Measurements from ENCODE around the gene EMID1.
"Not testable (repeated sequence)": the region's sequence is repeated elsewhere in the genome, so short reads cannot be mapped to it uniquely, and the experiment has no call there.

The EMID1 gene

DNA sequence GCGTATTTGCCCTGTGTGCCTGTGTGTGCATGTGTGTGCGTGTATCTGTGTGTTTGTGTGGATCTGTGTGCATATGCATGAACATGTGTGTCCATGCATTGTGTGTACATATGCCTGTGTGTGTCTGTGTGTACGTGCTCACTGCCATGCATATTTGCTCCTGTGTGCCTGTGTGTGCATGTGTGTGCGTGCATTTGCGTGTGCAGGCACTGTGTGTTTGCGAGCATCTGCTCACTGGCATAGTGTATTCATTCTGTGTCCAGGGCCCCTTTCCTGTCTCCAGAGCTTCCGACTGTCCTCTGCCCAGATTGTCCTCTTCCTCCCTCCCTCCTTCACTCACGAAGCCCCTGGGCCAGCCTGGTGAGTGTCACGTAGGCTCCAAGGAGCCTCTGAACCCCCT, 5.8 kb downstream of the EMID1 start:
- no peak for DNase-seq

DNA sequence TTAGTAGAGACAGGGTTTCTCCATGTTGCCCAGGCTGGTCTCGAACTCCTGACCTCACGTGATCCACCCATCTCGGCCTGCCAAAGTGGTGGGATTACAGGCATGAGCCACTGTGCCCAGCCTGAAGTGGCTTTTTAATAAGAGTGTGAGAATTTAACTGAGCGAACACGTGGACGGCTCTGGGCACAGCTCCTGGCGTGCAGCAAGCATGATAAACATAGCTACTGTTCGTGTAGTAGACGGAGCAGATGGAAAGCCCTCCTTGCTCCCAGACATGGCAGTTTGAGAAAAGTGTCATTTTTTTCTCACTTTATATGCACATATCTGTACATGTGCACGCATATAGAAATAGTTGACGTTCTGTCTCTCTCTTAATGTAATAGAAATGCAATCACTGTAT, 7.0 kb downstream of the EMID1 start:
- DNase-seq, result no peak

DNA sequence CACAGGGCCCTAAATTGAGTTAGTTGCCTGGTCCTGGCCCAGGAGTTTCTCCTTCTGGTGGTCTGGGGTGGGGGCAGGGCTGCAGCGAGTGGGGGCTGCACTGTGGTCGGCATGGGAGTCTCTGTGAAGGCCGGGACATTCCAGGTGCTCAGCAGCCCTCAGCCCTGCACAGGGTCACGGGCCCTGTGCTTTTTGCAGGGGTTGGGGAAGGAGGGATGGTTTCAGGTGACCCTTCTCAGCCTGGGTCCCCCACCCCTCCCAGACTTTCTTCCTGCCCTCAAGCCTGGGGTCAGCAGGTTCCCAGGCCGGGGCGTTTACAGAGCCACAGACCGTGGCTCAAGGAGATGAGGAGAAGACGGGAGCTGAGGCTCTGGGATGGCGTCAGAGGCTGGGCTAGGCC, 7.8 kb downstream of the EMID1 start:
- DNase-seq, result no peak

DNA sequence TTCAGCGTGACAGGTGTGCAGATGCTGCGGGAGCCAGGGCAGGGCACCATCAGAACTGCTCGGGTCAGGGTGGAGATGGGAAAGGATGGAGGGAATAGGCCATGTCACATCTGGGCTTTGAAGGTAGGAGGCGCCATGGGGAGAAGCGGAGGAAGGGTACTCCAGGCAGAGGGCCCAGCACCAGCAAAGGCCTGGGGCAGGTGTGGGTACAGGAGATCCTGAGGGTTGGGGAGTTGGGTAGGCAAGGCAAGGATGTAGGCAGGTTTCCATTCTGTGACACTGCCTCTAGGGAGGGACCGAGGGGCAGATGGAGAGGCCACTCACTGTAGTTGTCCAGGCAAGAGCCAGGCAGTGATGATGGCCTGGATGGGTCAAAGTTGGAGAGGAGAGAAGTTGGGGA, 8.5 kb downstream of the EMID1 start:
- no peak for DNase-seq

DNA sequence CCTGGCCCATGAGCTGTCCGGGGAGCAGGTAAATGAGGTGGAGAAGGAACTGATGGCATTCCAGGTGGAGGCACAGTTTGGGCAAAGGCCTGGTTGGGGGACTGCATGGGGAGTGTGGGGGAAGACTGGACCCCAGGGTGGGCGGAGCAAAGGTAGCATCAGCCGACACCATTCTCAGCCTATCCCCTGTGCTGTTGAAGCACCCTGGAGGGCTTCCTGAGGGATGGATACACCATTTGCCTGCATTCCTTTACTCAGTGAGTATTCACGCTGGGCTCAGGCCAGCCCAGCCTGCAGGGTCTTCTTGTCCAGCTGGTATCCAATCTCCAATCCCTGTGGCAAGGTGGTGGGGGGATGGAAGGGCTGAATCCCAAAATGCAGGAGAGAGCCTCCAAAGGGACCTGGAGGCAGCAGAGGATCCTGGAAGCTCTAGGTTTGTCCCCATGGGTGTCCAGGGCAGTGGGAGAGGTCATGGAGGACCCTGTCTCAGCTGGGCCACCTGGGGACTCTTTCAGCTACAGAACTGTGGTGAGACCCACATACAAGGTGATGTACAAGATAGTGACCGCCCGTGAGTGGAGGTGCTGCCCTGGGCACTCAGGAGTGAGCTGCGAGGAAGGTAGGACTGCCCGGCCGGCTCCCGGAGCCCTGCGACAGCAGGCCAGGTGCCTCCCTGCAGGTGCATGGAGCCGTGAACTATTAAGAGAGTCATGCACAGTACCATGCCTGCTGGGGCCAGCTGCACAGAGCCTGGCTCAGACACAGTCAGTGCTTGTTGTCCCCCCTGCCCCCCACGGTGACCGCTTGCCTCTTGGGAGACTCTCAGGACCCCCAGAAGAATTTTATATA, 9.5 kb downstream of the EMID1 start:
- no peak for DNase-seq

DNA sequence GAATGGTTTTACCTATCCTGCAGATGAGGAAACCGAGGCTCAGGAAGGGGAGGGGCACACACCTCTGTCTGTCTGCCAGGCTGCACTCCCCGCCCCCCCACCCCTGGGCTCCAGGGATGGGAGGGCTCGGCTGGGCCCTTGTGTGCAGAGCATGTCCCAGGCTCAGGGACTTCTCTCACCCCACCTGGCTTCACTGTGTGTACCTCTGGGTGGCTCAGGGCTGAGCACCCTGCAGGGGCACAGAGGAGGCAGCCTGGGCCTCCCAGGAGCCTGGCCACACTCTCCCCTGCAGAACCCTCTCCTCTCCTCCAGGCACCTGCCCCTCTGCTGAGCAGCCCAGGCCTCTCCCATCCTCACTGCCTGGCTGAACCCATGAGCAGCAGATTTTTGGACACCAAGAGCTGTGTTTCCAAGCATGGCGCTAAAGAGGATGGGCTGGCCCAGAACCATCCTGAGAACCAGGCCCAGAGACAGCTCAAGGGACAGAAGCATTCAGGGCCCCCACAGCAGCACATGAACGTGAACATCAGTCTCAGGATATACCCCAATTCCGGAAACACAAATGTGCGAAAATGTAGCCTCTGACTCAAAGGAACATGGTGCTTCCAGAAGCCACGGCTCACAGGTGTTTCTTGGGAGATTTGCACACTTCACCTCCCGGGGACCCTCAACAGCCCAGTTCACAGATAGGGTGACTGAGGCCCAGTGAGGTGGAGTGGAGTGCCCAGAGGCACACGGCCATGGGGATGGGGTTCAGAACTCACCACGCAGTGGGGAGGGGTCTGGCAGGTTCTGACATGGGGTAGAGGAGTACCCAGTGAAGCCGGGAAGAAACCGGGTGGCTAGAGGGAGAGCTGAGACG, 10.5 kb downstream of the EMID1 start:
- DNase-seq, result no peak

DNA sequence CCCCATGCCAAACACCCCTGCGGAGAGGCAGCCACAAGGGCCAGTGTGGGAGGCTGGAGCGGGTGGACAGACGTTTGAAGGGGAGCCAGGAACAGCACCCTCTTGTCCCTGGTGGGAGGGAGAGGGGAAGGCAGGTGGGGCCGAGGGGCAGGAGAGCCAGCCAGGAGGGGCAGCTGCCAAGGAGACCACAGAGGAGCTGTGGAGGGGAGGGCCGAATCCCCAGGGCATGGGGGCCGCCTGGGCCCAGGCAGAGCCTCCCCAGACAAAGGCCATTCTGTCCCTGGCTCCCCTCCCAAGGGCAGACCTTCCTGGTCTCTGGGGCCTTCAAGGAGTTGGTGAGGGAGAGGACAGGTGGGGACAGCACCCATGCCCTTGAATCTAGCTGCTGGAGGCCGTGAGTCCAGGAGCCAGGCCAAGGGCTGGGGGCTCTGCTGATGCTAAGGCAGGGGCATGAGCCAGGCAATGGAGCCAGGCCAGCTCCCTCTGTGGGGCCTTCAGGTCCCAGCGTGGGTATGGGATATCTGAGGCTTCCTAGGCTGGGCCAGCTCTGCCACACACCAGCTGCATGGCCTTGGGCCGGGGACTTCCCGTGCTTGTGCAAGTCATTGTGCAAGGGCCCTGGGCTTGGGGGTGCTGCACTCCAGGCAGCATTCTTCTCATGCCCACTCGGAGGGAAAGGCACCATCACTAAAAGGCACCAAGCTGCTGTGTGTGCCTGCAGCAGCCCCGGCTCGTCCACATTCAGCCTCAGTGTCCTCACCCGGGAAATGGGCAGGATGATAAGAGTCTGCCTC, 11.4 kb downstream of the EMID1 start:
- no peak for DNase-seq

DNA sequence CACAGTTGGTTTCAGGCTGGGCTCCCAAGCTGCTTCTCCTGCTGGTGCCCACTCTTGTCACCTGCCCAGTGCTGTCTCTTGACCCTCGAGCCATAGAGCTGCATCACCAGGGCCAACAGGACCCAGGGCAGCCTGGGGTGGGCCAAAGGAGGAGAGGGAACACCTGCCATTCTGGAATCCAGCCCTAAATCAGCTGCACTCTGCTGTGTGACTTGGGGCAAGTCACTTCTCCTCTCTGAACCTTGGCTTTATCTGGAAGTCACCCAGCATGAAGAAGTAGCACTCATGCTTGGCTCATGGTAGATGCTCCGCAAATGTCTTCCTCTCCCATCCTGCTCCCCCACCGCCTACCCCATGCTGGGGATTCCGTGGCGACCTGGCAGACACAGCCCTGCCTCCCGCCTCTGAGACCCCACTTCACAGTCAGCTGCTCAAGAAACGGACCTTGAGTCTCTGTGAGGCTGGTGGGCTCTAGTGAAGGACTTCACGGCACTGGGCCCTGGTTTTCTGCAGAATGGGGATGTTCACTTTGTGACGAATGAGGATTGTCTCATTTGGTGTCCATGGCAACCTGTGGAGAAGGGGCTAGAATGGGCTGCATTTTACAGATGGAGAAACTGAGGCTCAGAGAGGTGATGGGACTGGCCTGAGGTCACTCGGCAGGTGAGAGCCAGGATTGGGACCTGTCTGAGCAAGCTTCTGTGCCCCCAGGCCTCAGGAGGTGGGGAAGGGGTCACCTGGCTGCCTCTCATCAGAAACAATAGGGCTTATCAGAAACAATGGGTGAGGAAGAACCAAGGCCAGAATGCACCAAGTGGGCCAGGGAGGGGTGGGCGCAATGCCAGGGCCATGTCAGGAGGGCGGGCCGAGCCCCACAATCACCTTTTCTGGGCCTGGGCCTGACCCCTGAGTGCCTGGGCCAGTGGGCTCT, 12.4 kb downstream of the EMID1 start:
- no peak for DNase-seq

DNA sequence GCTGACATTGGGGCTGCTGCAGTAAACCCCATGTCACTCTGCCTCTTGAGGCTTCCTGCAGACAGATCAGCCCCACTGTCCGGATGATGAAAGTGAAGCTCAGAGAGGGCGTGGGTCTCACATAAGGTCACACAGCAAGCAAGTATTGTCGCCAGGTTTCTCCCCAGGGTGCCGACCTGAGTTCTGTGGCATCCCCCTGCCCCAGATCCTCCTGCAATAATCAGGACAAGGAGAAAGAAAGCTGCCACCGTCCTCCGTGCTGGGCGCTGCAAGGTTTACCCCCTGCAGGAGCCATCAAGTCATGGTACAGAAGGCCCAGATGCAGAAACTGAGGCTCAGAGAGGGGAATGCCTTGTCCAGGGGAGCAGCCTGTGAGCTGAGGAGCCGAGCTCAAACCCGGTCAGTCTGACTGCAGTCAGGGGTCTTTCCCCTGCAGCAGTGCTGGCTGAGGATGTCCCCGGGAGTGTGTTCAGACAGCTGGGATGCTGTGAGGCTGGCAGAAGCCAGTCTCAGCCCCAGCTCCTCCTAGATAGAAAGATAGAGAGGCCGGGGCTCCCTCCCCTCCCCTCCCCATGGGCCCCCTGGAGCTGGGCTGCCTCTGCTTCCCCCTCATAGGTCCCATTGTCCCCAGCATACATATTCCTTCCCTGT, 13.2 kb downstream of the EMID1 start:
- DNase-seq, result no peak

DNA sequence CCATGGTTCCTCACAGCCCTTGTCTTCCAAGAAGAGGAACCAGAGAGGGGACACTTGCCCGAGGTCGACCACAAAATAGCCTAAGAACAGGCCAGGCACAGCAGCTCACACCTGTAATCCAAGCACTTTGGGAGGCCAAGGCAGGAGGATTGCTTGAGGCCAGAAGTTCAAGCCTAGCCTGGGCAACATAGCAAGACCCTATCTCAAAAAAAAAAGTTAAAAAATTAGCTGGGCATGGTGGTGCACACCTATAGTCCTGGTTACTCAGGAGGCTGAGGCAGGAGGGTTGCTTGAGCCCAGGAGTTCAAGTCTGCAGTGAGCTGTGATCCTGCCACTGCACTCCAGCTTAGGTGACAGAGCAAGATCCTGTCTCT, 13.7 kb downstream of the EMID1 start:
- DNase-seq, result not testable (repeated sequence)

DNA sequence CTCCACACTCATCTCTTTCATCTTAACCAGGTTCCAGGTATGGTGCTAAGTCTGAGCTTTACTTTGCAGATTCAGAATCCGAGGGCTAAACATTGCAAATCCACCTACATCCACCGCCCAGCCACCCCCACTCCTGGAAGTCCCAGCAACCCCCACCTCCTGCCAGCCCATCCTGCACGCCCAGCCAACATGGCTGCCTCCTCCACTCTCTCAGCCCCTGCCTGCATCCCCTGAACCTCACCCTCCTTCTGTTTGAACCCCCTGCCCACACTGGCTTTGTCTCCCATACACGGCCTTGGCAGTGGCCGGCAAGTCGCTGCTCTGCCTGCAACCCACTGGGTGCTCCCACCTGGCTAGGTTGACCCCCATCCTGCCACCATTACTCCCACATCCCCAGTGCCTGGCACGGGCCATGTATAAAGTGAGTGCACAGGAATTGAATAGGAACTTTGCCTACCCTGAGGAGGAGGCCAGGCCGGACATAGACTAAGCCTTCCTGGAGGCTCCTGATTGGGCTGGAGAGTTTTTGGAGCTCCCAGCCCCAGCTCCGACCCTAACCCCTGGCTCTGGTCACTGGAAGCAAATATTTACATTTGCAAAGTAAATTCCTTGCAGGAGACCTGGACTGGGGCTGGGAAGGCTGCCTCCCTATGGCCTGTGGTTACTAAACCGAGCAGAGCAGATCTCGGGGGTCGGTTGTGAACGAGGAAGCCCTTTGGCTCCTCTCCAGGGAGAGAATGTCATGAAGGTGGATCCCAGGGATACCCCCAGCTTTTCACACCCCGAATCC, 14.4 kb downstream of the EMID1 start:
- DNase-seq, result no peak

DNA sequence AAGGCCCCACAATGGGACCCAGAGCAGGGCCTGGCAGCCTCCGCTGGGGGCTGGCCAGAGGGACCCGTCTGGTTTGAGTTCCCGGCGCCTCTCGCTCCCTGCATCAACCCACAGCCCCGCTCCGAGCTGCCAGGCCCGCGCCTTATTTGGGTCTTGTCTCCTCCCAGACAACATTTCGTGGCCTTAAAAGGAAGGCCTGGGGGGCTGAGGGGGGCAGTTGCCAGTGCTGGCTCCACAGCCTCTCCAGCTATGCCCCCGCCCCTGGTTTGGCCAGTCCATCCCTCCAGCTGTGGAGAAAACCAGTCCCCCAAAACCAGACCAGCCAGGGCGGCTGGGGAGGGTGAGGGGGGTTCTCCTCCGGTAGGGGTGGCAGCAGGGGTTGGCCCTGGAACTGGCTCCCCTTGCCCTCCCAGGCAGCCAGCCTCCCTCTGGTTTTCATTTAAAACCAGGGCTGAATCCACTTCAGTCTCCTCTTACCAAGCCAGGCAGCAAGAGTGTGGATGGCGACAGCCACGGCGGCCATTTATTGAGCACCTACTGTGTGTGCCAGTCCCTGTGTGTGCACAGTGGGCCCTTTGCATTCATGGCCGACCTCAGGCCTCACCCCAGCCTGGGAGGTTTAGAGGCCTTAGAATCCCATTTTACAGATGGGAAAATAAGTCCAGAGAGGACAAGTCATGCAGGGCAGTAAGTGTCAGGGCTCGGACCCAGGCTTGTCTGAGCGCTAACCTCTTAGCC, 18.6 kb downstream of the EMID1 start:
- DNase-seq, result no peak

DNA sequence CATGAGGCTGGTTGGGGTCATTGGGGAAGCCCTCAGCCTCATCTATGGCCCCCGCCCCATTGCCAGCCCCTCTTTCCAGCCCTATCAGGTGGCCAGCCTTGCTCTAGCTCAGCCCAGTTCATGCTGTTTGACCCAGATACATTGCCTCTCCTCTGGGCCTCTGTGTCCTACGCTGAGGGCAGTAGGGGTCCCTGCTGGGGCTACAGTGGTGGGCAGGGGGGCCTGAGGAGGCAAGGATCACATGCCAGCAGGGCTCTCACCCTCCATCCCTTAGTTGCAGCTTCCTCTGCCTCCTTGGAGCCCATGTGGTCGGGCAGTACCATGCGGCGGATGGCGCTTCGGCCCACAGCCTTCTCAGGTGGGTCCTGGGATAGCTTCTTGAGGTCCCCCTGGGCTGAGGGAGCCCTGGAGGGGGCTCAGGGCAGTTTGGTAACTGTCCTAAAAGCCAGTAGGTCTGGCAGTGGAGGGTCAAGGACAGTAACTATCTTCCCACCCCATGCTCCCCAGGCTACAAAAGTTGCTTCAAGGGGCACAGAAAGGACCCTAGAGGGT, 19.2 kb downstream of the EMID1 start:
- DNase-seq, result no peak

DNA sequence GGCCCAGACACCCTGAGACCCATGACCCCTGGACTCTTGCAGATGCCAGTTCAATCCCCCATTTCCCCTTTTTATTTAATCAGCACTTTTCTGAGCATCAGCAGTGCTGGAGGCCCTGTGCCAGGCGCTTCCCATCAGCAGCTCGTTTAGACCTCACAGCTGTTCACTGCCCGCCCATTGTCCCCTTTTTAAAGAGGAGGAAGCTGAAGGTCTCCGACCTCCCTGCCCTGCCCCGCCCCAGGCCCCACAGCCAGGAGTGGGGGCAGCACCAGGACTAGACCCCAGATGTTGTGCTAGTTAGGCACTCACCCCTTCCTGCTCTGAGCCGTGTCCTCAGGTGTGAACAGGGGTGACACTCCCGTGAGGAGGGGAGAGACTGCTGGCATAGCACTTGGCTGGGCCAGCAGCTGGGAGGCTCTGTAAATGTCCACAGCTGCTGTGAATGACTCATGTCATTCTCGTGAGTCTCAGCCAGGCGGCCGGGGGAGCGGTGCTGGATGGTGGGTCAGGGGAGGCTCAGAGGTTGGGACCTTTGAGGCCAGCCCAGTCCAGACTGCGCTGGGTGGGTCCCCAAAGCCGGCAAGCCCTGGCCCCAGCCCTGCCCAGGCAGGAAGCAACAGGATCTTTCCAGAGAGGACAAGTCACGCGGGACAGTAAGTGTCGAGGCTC, 19.9 kb downstream of the EMID1 start:
- DNase-seq, result peak; percentile 68

DNA sequence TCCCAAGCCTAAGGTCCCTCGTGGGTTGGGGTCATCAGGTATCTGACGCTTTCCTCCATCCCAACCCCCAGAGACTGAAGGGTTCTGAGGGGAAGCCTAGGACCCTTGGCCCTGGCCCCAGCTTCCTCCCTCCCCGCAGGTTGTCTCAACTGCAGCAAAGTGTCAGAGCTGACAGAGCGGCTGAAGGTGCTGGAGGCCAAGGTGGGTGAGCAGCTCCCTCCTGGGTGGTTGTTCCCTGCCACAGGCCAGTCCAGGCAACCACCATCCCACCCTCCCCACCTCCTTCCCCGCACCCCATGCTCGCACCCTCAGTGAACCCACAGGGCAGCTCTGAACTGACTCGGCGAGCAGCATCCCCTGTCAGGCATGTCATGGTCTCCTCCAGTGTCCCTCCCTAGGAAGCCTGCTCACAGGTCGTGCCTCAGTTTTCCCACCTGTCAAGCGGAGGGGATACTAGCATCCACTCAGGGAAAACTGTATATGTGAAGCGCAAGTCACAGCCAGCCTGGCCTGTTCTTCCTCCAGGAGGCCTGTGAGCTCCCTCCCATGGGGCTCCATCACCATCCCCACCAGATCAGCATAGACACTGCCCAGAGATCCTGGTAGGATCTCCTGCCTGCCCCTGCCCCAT, 20.8 kb downstream of the EMID1 start:
- no peak for DNase-seq

DNA sequence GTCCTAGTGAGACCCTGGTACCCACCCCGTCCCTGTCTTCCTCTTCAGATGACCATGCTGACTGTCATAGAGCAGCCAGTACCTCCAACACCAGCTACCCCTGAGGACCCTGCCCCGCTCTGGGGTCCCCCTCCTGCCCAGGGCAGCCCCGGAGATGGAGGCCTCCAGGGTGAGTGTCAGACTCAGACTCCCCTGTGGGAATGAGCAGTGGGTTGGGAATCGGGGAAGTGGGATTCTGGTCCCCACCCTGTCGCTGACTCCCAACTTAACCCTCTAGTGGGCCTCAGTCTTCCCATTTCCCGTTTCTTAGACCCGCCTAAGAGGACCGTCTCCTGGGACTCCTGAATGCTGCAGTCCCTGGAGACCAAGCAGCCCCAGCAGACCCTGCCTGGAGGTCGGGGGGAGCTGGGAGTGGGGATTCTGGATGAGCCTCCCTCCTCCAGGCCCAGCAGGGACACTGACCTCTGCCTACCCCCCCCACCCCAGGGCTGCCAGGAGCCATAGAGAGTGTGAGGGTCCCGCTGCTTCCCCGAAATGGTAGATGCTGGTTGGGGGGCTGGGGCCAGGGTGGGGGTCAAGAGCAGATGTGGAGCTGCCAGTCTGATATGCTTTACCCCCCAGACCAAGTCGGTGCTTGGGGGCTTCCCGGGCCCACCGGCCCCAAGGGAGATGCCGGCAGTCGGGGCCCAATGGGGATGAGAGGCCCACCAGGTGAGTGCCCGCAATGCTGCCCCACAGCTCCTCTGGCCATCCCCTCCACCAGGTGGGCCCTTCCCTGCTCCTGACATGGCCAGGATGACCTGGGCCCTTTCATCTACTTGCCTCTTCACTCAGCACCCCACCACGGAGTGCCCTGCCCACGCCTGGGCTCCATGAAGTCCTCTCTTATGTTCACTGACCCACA, 25.5 kb downstream of the EMID1 start:
- no peak for DNase-seq
